Thyroid gland (tissue), 4 donors: ENCODE results near the gene UBE2J1. TPM values are rescaled to one million over a fixed set of nuclear protein-coding genes. Genes with fewer than 3 reads are reported as not detected.
"Not testable (repeated sequence)": the region's sequence is repeated elsewhere in the genome, so short reads cannot be mapped to it uniquely, and the experiment has no call there.

Experiments used
- DNase-seq, 2 donors: peaks; one replicate each; pipeline ENCODE4 v3.0.0-alpha.2; 2019
- H3K27ac ChIP-seq, 3 donors: fragments of 200-600 bp; sonication (generic); 1 replicate in 2 of 3; 2 replicates in 1 of 3; pipeline ENCODE4 v1.5.1; 2016 to 2019; ENCODE audit warnings: mild to moderate bottlenecking in 1 of 3, moderate library complexity in 1 of 3
- H3K27me3 ChIP-seq: fragments of 200-600 bp; sonication (generic); one replicate; pipeline ENCODE4 v1.5.1; 2019
- H3K36me3 ChIP-seq, 2 donors: fragments of 200-600 bp; sonication (generic); one replicate each; pipeline ENCODE4 v1.5.1; 2016 to 2019
- H3K4me1 ChIP-seq, 2 donors: fragments of 200-600 bp; sonication (generic); one replicate each; pipeline ENCODE4 v1.5.1; 2017 to 2019
- H3K4me3 ChIP-seq, 3 donors: fragments of 200-600 bp; sonication (generic); replicated peaks in 1 of 3; 1 replicate in 2 of 3; 2 replicates in 1 of 3; pipeline ENCODE4 v1.5.1; 2016; ENCODE audit warnings: mild to moderate bottlenecking in 1 of 3
- H3K9me3 ChIP-seq: fragments of 200-600 bp; sonication (generic); one replicate; pipeline ENCODE4 v1.5.1; 2017
- CTCF ChIP-seq, 6 experiments: fragments of 200-600 bp in 3 of 6; fragments of 450-650 bp in 3 of 6; sonication (generic) in 3 of 6; IDR thresholded peaks; one replicate each; pipeline ENCODE4 v1.5.1; 2016 to 2019; ENCODE audit warnings: antibody characterized with exemption in 6 of 6, mild to moderate bottlenecking in 2 of 6, inconsistent platforms in 1 of 6, moderate library complexity in 1 of 6
- POLR2A ChIP-seq, 2 donors: fragments of 450-650 bp; IDR thresholded peaks; one replicate each; pipeline ENCODE4 v1.6.1; 2017; ENCODE audit warnings: antibody characterized with exemption in 2 of 2, mild to moderate bottlenecking in 2 of 2, moderate library complexity in 1 of 2
- WGBS, 2 donors: methylation state at CpG; one replicate each; pipeline ENCODE4 v1.1.5; 2017; 5-methylcytosine and 5-hydroxymethylcytosine counted together
- intact Hi-C: fragments of 100-400 bp; cut with DNase I; formaldehyde crosslinking; loops from one replicate; pipeline ENCODE4 v1.15.1; 2023
- total RNA-seq, 4 donors: library from RNA; depleted of rRNA; stranded (reverse); fragments of >200 nt; gene quantifications; one replicate each; pipeline ENCODE4 v1.2.3, GENCODE V29; 2016

UBE2J1 gene
- 10 to 100 TPM; 49.8 to 63.1 (median 51.9) TPM for total RNA-seq

GRCh38 chr6:89352278-89353117, at the start of gene UBE2J1:
UBE2J1 (minus strand) TSS chr6:89352722; CDS start chr6:89352569, 153 bp downstream.
- peak; percentile 94 to 95 for DNase-seq
- intact Hi-C loops = no loop called here
- Histone ChIP-seq H3K27me3 (no peaks in the 10 kb centered on the region), H3K4me3 (peak within 1 kb of the TSS; percentile 68 to 93 (median 76)), H3K36me3 (no peaks in the 10 kb centered on the region), H3K27ac (peak within 1 kb of the TSS; percentile 98 to 99 (median 98)), H3K9me3 (no peaks in the 10 kb centered on the region), H3K4me1 (peaks cover 16 to 42% of the 10 kb centered on the region in 2 donors)
- TF ChIP-seq CTCF (IDR thresholded peaks at IDR 0.05) = no peak
- TF ChIP-seq POLR2A (IDR thresholded peaks at IDR 0.05) = peak; percentile 90 to 97
- 0% methylated on average over 8 to 32 of the region's 102 CpGs for WGBS, 2 donors

- H3K27ac ChIP-seq = no peak overlapping the region
- 65 to 69% methylated on average over 6 of the region's 6 CpGs for WGBS, 2 donors
- H3K4me1 ChIP-seq = peaks cover 0 to 8% of the 10 kb centered on the region in 2 donors
- TF ChIP-seq POLR2A (IDR thresholded peaks at IDR 0.05) = no peak
- no peak for TF ChIP-seq CTCF (IDR thresholded peaks at IDR 0.05)
- no peaks in the 10 kb centered on the region for H3K9me3 ChIP-seq
- H3K4me3 ChIP-seq = no peak overlapping the region
- H3K27me3 ChIP-seq = no peaks in the 10 kb centered on the region
- H3K36me3 ChIP-seq = no peaks in the 10 kb centered on the region
- peak in 1 of 2 donors; percentile 14 for DNase-seq
- intact Hi-C loops = no loop called here
Observed at GRCh38 chr6:89400912-89401399, 48.4 kb upstream of the UBE2J1 start.

GRCh38 chr6:89400050-89400449, 47.5 kb upstream of the UBE2J1 start:
- H3K27ac ChIP-seq = no peak overlapping the region
- intact Hi-C loops = no loop called here
- 96 to 97% methylated on average over 3 of the region's 3 CpGs for WGBS, 2 donors
- no peaks in the 10 kb centered on the region for H3K9me3 ChIP-seq
- no peaks in the 10 kb centered on the region for H3K27me3 ChIP-seq
- H3K4me3 ChIP-seq = no peak overlapping the region
- TF ChIP-seq POLR2A (IDR thresholded peaks at IDR 0.05) = no peak
- no peaks in the 10 kb centered on the region for H3K36me3 ChIP-seq
- DNase-seq = no peak
- peaks cover 0 to 8% of the 10 kb centered on the region in 2 donors for H3K4me1 ChIP-seq

- Histone ChIP-seq H3K27ac (no peak overlapping the region), H3K27me3 (no peaks in the 10 kb centered on the region), H3K4me1 (peaks cover 0 to 8% of the 10 kb centered on the region in 2 donors), H3K4me3 (no peak overlapping the region), H3K36me3 (no peaks in the 10 kb centered on the region), H3K9me3 (no peaks in the 10 kb centered on the region)
- TF ChIP-seq POLR2A (IDR thresholded peaks at IDR 0.05) = no peak
- TF ChIP-seq CTCF (IDR thresholded peaks at IDR 0.05) = no peak
- DNase-seq = no peak
- WGBS, 2 donors = 93 to 94% methylated on average over 7 of the region's 7 CpGs
- intact Hi-C loops = no loop called here
Observed at GRCh38 chr6:89398762-89399525, 46.4 kb upstream of the UBE2J1 start.

GRCh38 chr6:89397884-89398283, 45.4 kb upstream of the UBE2J1 start:
- intact Hi-C loops, H3K4me1 ChIP-seq, H3K36me3 ChIP-seq, H3K4me3 ChIP-seq, H3K27ac ChIP-seq, DNase-seq, H3K27me3 ChIP-seq, H3K9me3 ChIP-seq: not testable (repeated sequence)
- 91 to 92% methylated on average over 4 of the region's 4 CpGs for WGBS, 2 donors
